GM13977 (cell line): ENCODE results near the gene TMSB10.

Source experiments
- DNase-seq: peaks from one replicate; pipeline ENCODE4 v3.0.0; 2012; ENCODE audit warnings: low spot score
- CTCF ChIP-seq: IDR thresholded peaks from 2 replicates; pipeline ENCODE4 v1.5.1; 2012; ENCODE audit warnings: mild to moderate bottlenecking, control low read depth; ENCODE audit not compliant: insufficient read depth; ENCODE audit errors: extremely low read depth, missing control alignments
- in situ Hi-C: fragments of 300-500 bp; cut with MboI; formaldehyde crosslinking; loops from one replicate; pipeline ENCODE4 v1.12.0; 2022; ENCODE audit warnings: low sequenced_read_pairs, low pct_unique_long_range_greater_than_20kb, mixed read lengths, inconsistent platforms; ENCODE audit not compliant: unreplicated experiment

The TMSB10 gene

GRCh38 chr2:84931384-84931821 lies 25.9 kb downstream of the TMSB10 start:
- no peak for DNase-seq
- no peak for TF ChIP-seq CTCF
- in situ Hi-C loops = no loop called here

GRCh38 chr2:84938194-84938879 lies 32.9 kb downstream of the TMSB10 start:
- in situ Hi-C loops = no loop called here
- TF ChIP-seq CTCF = no peak
- DNase-seq = no peak

- peak; percentile 67 for DNase-seq
- in situ Hi-C loops = no loop called here
- no peak for TF ChIP-seq CTCF
Observed at GRCh38 chr2:84939426-84940087, 34.1 kb downstream of the TMSB10 start.

- no peak for TF ChIP-seq CTCF
- in situ Hi-C loops = no loop called here
- DNase-seq = no peak
Observed at GRCh38 chr2:84940088-84940470, 34.6 kb downstream of the TMSB10 start.

GRCh38 chr2:84940831-84941412 lies 35.5 kb downstream of the TMSB10 start:
- no peak for TF ChIP-seq CTCF

GRCh38 chr2:84942166-84942565 lies 36.7 kb downstream of the TMSB10 start:
- DNase-seq = no peak
- TF ChIP-seq CTCF = no peak
- in situ Hi-C loops = no loop called here

More at GRCh38 chr2:84940831-84941412, 35.5 kb downstream of the TMSB10 start:
- DNase-seq = no peak
- in situ Hi-C loops = no loop called here
